ENCODE measurements around the gene RNF114.

The RNF114 gene

DNA sequence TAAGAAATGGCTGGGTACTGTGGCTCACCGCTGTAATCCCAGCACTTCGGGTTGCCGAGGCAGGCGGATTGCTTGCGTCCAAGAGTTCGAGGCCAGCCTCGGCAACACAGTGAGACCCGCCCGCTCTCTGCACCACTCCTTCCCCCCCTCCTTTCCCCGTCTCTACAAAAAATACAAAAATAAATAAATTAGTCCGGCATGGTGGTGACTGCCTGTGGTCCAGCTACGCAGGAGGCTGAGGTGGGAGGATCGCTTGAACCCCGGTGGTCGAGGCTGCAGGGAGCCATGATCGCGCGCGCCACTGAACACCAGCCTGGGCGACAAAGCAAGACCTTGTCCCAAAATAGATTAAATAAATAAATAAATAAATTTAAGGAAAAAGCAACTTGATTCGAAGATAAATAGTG, 448 bp upstream of the RNF114 start (continued):
- TF ChIP-seq ZNF341 (tag by site-specific recombination; IDR thresholded peaks at IDR 0.05; ENCODE audit: low read depth), result no peak
- TF ChIP-seq, protein P1, sequence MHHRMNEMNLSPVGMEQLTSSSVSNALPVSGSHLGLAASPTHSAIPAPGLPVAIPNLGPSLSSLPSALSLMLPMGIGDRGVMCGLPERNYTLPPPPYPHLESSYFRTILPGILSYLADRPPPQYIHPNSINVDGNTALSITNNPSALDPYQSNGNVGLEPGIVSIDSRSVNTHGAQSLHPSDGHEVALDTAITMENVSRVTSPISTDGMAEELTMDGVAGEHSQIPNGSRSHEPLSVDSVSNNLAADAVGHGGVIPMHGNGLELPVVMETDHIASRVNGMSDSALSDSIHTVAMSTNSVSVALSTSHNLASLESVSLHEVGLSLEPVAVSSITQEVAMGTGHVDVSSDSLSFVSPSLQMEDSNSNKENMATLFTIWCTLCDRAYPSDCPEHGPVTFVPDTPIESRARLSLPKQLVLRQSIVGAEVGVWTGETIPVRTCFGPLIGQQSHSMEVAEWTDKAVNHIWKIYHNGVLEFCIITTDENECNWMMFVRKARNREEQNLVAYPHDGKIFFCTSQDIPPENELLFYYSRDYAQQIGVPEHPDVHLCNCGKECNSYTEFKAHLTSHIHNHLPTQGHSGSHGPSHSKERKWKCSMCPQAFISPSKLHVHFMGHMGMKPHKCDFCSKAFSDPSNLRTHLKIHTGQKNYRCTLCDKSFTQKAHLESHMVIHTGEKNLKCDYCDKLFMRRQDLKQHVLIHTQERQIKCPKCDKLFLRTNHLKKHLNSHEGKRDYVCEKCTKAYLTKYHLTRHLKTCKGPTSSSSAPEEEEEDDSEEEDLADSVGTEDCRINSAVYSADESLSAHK (tag by site-specific recombination; IDR thresholded peaks at IDR 0.05), result no peak
- no peak for TF ChIP-seq ZNF292 (tag by site-specific recombination; IDR thresholded peaks at IDR 0.05; ENCODE audit: borderline replicate concordance, low read depth)
- TF ChIP-seq, protein P2, sequence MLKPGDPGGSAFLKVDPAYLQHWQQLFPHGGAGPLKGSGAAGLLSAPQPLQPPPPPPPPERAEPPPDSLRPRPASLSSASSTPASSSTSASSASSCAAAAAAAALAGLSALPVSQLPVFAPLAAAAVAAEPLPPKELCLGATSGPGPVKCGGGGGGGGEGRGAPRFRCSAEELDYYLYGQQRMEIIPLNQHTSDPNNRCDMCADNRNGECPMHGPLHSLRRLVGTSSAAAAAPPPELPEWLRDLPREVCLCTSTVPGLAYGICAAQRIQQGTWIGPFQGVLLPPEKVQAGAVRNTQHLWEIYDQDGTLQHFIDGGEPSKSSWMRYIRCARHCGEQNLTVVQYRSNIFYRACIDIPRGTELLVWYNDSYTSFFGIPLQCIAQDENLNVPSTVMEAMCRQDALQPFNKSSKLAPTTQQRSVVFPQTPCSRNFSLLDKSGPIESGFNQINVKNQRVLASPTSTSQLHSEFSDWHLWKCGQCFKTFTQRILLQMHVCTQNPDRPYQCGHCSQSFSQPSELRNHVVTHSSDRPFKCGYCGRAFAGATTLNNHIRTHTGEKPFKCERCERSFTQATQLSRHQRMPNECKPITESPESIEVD (tag by site-specific recombination; IDR thresholded peaks at IDR 0.05), result 0 out of 2 replicates have a peak, but pooled peaks have one; percentile 0
- TF ChIP-seq ZNF404 (tag by site-specific recombination; IDR thresholded peaks at IDR 0.05), result no peak
- no peak for TF ChIP-seq ZNF510 (tag by site-specific recombination; IDR thresholded peaks at IDR 0.05; ENCODE audit: insufficient replicate concordance)
- no peak for TF ChIP-seq ZNF837 (tag by site-specific recombination; IDR thresholded peaks at IDR 0.05)
- peak; percentile 36; the same call in 1 of the 2 replicates for TF ChIP-seq KLF1 (tag by site-specific recombination; IDR thresholded peaks at IDR 0.05)
- TF ChIP-seq ZNF132 (tag by site-specific recombination; IDR thresholded peaks at IDR 0.05; ENCODE audit: borderline replicate concordance), result no peak
- no peak for TF ChIP-seq ZNF707 (tag by site-specific recombination; IDR thresholded peaks at IDR 0.05)
- TF ChIP-seq ZNF202 (tag by site-specific recombination; IDR thresholded peaks at IDR 0.05; ENCODE audit: borderline replicate concordance), result 0 out of 2 replicates have a peak, but pooled peaks have one; percentile 44
- no peak for TF ChIP-seq ZNF146 (tag by site-specific recombination; IDR thresholded peaks at IDR 0.05)
- TF ChIP-seq, protein P3, sequence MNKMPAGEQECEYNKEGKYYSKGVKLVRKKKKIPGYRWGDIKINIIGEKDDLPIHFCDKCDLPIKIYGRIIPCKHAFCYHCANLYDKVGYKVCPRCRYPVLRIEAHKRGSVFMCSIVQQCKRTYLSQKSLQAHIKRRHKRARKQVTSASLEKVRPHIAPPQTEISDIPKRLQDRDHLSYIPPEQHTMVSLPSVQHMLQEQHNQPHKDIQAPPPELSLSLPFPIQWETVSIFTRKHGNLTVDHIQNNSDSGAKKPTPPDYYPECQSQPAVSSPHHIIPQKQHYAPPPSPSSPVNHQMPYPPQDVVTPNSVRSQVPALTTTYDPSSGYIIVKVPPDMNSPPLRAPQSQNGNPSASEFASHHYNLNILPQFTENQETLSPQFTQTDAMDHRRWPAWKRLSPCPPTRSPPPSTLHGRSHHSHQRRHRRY (tag by site-specific recombination; IDR thresholded peaks at IDR 0.05), result no peak
- no peak for TF ChIP-seq ZNF174 (tag by site-specific recombination; IDR thresholded peaks at IDR 0.05)
- no peak for TF ChIP-seq ZNF121 (tag by site-specific recombination; IDR thresholded peaks at IDR 0.05)
- TF ChIP-seq ZNF2 (tag by site-specific recombination; IDR thresholded peaks at IDR 0.05), result peak; percentile 64; the same call in 1 of the 2 replicates
- TF ChIP-seq ZNF169 (tag by site-specific recombination; IDR thresholded peaks at IDR 0.05), result no peak
- TF ChIP-seq KLF7 (tag by site-specific recombination; IDR thresholded peaks at IDR 0.05; ENCODE audit: borderline replicate concordance), result peak; percentile 83; the same call in 1 of the 2 replicates
- TF ChIP-seq ZNF76 (tag by site-specific recombination; IDR thresholded peaks at IDR 0.05; ENCODE audit: borderline replicate concordance, low read depth), result no peak
- TF ChIP-seq ZBTB7A (tag by site-specific recombination; IDR thresholded peaks at IDR 0.05; ENCODE audit: low read depth), result no peak
- TF ChIP-seq, protein P4, sequence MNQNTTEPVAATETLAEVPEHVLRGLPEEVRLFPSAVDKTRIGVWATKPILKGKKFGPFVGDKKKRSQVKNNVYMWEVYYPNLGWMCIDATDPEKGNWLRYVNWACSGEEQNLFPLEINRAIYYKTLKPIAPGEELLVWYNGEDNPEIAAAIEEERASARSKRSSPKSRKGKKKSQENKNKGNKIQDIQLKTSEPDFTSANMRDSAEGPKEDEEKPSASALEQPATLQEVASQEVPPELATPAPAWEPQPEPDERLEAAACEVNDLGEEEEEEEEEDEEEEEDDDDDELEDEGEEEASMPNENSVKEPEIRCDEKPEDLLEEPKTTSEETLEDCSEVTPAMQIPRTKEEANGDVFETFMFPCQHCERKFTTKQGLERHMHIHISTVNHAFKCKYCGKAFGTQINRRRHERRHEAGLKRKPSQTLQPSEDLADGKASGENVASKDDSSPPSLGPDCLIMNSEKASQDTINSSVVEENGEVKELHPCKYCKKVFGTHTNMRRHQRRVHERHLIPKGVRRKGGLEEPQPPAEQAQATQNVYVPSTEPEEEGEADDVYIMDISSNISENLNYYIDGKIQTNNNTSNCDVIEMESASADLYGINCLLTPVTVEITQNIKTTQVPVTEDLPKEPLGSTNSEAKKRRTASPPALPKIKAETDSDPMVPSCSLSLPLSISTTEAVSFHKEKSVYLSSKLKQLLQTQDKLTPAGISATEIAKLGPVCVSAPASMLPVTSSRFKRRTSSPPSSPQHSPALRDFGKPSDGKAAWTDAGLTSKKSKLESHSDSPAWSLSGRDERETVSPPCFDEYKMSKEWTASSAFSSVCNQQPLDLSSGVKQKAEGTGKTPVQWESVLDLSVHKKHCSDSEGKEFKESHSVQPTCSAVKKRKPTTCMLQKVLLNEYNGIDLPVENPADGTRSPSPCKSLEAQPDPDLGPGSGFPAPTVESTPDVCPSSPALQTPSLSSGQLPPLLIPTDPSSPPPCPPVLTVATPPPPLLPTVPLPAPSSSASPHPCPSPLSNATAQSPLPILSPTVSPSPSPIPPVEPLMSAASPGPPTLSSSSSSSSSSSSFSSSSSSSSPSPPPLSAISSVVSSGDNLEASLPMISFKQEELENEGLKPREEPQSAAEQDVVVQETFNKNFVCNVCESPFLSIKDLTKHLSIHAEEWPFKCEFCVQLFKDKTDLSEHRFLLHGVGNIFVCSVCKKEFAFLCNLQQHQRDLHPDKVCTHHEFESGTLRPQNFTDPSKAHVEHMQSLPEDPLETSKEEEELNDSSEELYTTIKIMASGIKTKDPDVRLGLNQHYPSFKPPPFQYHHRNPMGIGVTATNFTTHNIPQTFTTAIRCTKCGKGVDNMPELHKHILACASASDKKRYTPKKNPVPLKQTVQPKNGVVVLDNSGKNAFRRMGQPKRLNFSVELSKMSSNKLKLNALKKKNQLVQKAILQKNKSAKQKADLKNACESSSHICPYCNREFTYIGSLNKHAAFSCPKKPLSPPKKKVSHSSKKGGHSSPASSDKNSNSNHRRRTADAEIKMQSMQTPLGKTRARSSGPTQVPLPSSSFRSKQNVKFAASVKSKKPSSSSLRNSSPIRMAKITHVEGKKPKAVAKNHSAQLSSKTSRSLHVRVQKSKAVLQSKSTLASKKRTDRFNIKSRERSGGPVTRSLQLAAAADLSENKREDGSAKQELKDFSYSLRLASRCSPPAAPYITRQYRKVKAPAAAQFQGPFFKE (tag by site-specific recombination; IDR thresholded peaks at IDR 0.05; ENCODE audit: borderline replicate concordance), result no peak
- no peak for TF ChIP-seq ZNF157 (tag by site-specific recombination; IDR thresholded peaks at IDR 0.05)
- TF ChIP-seq, protein P5, sequence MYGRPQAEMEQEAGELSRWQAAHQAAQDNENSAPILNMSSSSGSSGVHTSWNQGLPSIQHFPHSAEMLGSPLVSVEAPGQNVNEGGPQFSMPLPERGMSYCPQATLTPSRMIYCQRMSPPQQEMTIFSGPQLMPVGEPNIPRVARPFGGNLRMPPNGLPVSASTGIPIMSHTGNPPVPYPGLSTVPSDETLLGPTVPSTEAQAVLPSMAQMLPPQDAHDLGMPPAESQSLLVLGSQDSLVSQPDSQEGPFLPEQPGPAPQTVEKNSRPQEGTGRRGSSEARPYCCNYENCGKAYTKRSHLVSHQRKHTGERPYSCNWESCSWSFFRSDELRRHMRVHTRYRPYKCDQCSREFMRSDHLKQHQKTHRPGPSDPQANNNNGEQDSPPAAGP (tag by site-specific recombination; IDR thresholded peaks at IDR 0.05), result 0 out of 2 replicates have a peak, but pooled peaks have one; percentile 32
- TF ChIP-seq SP7 (tag by site-specific recombination; IDR thresholded peaks at IDR 0.05), result no peak
- peak; percentile 30; the same call in 1 of the 2 replicates for TF ChIP-seq YY1 (tag by site-specific recombination; IDR thresholded peaks at IDR 0.05)
- no peak for TF ChIP-seq ZNF792 (tag by site-specific recombination; IDR thresholded peaks at IDR 0.05)
- TF ChIP-seq ZNF140 (tag by site-specific recombination; IDR thresholded peaks at IDR 0.05), result no peak
